CD4-positive, alpha-beta T cell treated with Interleukin-15 for 4 hours (primary cell): ENCODE measurements around the gene LRIG3.
"Not testable (repeated sequence)": the region's sequence is repeated elsewhere in the genome, so short reads cannot be mapped to it uniquely, and the experiment has no call there.

Experiments
- DNase-seq: peaks from one replicate; pipeline ENCODE4 v3.0.0-alpha.2; 2020; ENCODE audit warnings: low spot score

Gene LRIG3, protein sequence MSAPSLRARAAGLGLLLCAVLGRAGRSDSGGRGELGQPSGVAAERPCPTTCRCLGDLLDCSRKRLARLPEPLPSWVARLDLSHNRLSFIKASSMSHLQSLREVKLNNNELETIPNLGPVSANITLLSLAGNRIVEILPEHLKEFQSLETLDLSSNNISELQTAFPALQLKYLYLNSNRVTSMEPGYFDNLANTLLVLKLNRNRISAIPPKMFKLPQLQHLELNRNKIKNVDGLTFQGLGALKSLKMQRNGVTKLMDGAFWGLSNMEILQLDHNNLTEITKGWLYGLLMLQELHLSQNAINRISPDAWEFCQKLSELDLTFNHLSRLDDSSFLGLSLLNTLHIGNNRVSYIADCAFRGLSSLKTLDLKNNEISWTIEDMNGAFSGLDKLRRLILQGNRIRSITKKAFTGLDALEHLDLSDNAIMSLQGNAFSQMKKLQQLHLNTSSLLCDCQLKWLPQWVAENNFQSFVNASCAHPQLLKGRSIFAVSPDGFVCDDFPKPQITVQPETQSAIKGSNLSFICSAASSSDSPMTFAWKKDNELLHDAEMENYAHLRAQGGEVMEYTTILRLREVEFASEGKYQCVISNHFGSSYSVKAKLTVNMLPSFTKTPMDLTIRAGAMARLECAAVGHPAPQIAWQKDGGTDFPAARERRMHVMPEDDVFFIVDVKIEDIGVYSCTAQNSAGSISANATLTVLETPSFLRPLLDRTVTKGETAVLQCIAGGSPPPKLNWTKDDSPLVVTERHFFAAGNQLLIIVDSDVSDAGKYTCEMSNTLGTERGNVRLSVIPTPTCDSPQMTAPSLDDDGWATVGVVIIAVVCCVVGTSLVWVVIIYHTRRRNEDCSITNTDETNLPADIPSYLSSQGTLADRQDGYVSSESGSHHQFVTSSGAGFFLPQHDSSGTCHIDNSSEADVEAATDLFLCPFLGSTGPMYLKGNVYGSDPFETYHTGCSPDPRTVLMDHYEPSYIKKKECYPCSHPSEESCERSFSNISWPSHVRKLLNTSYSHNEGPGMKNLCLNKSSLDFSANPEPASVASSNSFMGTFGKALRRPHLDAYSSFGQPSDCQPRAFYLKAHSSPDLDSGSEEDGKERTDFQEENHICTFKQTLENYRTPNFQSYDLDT

DNA sequence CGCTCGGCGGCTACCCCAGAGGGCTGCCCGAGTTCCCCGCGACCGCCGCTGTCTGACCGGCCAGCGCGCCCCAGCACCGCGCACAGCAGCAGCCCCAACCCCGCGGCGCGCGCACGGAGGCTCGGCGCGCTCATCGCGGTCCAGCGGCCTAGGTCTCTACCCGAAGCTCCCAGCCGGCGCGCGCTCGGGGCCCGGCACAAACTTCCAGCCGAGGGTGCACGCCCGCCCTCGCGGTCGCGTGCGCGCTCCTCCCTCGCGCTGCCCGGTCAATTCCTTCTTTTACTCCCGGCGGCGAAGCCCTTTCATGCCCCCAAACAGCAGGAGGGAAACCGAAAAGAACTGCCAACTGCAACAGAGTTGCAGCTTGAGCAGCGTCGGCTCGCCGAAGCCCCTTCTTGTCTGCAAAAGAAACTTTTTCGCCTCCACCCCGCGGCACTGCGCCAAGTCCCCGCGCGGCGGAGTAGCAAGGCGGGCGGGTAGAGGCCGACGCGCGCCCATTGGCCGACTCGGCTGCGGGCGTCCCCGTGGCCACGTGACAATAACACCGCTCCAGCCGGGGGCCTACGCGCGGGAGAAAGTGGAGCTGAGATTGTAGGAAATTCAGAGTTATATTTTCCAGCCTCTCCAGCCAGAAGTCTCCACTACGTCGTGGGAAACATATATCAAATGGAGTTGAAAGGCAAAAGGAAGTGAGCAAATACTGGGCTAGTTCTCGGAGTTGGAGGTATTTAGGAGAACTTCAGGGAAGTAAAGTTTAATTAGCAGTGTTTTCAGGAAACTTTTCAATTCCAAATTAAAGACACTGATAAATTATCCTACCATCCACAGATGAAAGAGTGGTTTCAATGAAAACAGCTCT, at the start of gene LRIG3:
Gene LRIG3, minus strand, starts transcription at position 403 of the 859 bp plus-strand sequence. Its CDS starts 269 bp downstream, at position 134.
- no peak for DNase-seq

DNA sequence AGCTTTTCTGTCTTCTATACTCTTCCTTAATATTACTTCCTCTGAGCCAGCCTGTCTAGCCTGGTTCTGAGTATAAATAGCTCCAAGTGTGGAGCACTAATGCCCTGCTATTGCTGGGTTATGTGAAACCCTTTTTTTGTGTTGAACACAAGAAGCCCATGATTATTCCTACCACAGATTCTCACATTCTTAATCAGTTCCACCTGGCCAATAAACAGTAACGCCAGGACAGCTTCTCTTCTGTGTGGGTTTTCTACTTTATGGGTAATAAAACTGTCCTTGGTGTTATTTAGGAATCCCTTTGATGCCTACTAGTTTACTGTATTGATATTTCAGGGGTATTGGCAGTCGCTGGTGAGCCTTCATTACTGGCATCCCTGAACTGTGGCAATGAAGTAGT, 48.9 kb upstream of the LRIG3 start:
- no peak for DNase-seq

DNA sequence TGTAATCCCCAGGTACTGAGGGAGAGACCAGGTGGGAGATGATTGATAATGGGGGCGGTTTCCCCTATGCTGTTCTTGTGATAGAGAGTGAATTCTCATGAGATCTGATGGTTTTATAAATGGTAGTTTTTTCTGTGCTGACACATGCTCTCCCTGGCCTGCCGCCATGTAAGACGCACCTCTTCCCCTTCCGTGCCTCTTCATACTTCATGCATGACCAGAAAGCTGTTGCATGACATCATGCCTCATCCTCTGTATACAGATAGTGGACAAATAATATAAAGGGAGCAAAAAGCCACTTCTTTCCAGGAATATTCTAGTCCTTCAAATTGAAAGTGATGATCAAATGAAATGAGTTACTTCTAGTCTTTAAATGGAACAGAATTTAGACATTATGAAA, 47.3 kb upstream of the LRIG3 start:
- no peak for DNase-seq

DNA sequence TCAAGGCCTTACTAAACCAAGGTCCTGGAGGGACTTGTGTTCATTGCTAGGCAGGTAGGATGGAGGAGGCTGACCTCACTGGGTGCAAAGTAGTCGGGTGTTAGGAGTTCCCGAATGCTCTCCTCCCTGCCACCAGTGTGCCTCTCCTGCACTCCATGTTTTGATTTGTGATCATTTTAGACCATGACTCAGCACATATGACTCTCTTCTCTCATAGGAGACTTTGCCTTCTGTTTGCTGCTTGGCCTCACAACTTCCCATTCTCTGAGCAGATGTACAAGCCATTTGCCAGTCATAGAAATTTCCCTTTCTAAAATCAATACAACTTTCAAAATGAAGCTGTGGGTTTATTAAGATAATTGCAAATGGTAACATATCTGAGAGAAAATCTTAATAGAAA, 46.6 kb upstream of the LRIG3 start:
- DNase-seq, result no peak

DNA sequence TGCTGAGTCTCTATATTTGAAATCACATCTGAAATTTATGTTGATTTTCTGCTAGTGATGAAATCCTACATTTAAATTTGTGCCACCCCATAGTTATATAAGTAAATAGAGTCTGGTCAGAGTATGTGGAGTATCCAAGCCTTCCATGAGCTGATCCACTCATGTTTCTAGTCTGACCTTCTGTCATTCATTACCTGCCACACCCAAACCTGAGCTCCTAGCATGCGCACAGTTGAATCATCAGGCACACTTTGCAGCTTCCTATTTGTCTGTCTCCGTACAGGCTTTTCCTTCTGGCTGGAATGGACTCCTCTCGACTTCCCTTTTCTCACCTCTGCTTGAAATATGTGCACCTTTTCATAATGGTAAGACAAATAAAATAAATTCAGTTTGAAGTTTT, 45.3 kb upstream of the LRIG3 start:
- DNase-seq, result no peak

DNA sequence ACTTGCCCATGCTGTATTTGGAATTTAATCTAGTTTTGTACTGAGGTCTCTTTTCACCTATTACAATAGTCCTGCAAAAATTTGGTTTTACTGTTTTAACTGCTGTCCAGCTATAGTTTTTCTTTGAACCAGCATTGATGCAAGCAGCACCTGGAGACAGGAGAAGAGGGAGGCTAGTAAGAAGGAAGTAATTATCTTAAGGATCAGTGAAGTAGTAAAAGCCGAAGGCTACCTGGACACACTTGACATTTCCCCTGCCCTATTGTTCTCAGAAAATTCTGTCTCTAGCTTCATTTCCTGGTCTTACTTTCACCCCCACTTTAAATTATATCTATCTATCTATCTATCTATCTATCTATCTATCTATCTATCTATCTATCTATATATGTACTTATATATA, 43.5 kb upstream of the LRIG3 start:
- no peak for DNase-seq

DNA sequence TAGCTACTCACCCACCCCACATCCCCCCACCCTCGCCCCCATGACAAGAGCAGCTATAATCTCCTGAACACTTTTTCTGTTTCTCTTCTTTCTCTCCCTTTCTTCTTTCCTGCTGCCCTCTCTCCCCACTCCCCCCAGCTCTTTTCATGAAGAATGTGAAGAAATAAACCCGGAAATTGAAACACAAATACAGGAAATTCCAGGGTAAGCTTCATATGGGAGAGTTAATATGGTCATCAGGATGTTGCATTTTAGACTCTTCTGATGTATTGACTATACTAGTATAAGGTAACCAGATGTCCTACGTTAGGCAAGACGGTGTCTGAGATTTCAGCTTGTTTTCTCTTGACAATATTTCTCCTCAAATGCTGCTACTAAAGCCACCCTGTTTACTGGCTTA, 41.6 kb upstream of the LRIG3 start:
- DNase-seq, result no peak

DNA sequence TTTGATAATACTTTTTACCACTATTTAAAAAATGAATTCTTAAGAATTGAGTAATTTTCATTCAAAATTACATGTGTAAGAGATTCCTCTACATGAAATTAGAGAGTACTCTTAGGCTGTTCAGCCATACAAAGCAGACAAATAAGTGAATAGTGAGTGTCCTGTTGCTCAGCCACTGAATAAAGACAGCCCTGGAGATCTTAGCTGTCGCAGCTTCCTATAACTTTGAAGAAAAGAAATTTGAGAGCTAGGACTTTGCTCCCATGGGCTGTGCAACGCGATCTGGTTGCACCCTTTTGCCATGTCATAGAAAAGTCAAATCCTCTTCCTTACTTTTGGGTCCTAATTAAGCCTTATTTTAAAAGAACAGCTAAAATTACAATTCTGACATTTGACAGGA, 40.9 kb upstream of the LRIG3 start:
- no peak for DNase-seq

DNA sequence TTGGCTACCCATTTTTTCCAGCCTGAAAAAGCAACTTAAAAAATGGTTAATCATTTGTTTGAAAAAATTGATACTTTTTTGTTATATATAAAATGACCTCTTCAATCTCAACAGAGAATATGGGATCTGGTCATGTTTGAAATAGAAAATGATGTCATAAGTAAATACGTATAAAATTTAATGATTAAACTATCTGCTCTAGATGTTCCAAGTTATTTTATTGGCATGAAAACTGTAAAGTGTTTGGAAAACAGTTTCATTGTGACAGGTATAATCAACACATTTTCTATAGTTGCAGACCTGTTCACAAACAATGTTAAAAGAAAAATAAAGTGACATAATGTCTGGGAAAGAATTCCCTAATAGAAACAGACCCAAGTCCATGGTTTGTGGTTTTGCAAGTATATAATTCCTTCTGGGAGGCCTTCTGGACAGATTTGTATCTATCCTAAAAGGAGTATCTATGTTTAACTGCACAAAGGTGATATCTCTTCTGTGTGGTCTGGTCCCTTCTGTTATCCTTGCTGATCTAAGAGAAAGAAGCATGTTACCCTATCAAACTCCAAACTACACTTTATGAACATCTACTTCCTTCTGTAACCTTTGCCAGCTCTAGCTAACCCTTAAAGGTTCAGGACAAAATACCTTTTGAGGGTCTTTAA, 39.5 kb upstream of the LRIG3 start:
- no peak for DNase-seq

DNA sequence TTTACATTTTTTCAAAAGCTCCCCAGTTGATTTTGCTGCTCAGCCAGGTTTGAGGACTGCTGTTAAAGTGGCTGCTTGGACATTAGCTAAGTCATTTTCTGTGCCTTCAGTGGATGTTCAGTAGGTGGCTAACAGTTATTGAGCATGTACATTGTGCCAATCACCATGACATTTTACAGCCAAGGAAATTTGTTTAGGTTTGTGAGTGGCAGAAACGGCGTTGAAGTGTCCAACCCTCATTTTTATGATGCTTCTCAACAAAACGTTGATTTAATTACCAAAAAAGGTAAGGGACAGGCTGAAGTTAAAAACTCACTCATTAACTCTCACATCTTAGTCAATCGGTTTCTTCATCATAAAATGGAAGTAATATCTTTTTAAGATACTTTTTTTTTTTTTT, 37.0 kb upstream of the LRIG3 start:
- no peak for DNase-seq

DNA sequence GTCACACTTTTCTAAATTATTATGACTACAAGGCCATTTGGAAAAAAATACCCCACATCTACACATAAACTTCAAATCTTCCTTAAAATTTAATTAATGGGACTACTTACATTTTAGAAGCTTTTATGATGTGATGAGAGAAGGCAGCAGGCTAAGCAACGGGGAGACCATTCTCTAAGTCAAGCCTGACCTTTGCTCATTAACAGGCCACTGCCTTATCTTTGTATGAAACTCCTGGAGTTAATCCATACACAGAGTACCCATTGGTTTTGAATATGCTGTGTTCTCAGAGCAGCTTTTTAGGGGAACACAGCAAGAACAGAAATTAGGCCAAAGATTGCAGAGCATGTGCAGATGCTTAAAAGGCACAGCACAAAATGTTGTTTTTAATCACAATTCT, 35.5 kb upstream of the LRIG3 start:
- no peak for DNase-seq

DNA sequence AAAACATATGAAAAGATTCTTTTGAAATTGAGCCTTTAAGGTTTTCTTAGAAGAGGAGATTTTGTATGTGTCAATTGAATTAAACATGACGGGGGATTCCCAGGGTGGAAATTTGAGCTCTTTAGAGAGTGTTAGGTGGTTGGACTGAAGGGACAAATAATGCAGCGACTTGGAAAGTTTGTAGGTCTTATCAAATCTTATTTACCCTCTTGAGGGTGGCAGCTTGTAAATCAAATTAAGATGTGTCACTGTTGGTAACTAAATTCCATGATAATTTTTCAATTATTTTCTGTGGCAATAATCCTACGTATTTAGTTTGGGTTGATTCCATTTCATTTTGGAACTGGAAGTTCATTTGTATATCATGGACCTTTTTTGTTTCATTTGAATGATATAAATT, 33.7 kb upstream of the LRIG3 start:
- no peak for DNase-seq

DNA sequence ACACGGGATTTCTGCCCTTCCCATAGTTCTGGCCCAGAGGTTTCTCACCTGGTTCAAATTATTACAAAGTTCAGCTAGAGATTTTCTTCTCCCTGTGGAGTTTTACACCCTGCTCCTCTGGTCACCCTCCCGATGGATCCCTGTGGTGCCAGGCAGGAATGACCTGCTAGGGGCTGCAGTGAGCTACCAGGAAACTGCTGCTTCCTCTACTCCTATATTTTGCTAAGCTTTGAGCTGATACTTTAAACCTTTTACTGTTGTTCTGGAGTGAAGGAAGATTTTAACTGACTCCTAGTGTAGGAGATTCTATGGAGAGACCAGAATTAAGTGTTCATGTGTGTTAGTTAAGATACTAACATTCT, 30.4 kb upstream of the LRIG3 start:
- no peak for DNase-seq

DNA sequence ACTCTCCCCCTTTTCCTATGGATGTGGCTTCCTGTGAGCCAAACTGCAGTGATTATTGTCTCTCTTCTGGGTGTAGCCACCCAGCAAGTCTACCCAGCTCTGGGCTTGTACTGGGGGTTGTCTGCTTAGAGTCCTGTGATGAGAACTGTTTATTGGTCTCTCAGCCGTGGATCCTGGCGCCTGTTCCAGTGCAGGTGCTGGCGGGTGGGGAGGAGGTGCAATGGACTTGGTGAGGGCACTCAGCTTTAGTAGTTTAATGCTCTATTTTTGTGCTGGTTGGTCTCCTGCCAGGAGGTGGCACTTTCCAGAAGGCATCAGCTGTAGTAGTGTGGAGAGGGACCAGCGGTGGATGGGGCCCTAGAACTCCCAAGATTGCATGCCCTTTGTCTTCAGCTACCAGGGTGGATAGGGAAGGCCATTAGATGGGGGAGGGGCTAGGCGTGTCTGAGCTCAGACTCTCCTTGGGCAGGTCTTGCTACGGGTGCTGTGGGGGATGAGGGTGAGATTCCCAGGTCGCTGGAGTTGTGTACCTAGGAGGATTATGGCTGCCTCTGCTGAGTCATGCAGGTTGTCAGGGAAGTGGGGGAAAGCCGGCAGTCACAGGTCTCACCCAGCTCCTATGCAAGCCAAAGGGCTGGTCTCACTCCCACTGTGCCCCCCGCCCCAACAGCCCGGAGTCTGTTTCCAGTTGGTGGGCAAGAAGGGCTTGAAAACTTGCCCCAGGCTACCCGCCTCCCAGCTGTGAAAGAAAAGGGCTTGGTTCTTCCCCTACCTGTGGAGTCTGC, 29.8 kb upstream of the LRIG3 start:
- DNase-seq, result not testable (repeated sequence)

DNA sequence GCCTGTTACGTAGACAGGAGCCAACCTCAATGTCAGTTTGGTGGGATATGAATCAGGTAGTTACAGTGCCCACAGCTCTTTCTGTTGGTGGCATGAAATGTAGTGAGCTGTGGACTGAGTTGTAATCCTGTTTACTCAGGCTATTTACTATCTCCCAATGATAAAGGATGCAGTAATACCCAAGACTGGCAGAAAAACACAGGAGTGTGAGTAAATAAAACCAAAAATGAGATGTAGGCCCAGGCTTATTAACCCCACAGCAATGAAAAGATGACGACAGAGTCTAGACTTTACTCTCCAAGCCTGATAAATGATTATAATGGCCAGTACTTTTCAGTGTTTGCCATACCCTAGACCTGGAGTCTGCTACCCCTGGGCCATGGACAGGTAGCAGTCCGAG, 22.8 kb upstream of the LRIG3 start:
- DNase-seq, result no peak

DNA sequence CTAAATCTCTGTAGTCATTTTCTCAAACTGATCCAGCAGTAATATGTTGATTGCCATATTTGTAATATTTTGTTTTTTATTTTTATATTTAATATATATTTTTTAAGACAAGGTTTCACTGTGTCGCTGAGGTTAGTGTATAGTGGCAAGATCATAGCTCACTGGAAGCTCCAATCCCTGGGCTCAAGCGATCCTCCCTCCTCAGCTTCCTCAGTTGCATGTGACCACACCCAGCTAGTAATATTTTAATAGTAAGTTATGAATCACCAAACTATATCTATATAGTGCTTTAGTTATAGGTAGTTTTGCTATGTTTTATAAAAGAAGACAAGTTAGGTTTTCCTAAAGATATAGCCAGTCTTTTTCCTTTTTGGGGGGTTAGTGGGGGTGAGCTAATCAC, 22.0 kb upstream of the LRIG3 start:
- no peak for DNase-seq

DNA sequence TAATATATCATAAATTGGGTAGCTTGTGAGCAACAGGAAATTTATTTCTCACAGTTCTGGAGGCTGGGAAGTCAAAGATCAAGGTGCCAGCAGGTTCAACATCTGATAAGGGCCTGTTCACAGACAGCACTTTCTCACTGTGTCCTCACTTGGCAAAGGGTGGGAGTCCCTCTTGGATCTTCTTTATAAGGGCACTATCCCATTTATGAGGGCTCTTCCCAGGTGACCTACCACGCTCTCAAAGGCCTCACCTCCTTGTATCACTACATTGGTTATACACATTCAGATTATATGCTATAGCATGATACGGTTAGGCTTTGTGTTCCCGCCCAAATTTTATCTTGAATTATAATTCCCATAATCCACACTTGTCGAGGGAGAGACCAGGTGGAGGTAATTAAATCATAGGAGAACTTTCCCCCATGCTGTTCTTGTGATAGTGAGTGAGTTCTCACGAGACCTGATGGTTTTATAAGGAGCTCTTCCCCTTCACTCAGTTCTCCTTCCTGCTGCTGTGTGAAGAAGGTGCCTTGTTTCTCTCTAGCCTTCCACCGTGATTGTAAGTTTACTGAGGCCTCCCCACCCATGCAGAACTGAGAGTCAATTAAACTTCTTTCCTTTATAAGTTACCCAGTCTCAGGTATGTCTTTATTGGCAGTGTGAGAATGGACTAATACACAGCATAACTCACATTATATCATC, 19.2 kb upstream of the LRIG3 start:
- DNase-seq, result no peak

DNA sequence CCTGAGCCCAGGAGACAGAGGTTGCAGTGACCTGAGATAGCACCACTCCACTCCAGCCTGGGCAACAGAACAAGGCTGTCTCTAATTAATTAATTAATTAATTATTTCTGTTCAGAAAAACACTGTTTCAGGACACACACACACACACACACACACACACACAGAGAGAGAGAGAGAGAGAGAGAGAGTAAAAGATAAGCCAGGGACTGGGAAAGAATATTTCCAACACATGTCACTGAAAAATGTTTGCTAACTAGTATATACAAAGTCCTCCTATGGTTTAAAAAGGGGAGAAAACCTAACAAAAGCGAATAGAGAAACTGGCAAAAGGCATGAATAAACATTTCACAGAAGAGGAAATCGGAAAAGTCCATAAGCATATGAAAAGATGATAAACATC, 18.1 kb upstream of the LRIG3 start:
- no peak for DNase-seq

DNA sequence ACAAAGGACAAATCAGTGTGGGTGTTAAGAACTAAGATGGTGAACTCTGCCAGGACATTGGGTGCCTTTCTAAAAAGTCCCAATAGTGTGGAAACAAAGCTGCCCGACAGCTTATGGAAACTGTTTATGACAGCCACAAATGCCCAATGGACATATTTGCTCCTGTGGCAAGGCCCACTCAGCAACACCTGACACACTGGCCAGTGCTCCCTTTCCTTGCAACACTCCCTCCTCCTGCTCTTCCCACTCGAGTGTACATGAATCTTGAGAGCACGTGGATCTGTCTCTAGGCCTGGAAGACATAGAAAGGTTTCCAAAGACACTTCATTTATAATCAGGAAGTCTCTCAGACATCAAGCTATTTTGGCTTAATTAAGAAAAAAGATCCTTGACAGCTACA, 14.2 kb upstream of the LRIG3 start:
- DNase-seq, result no peak
